ENCODE measurements around the gene DPM3. TPM values are rescaled to one million over a fixed set of nuclear protein-coding genes. Genes with fewer than 3 reads are reported as not detected.
"Not testable (repeated sequence)": the region's sequence is repeated elsewhere in the genome, so short reads cannot be mapped to it uniquely, and the experiment has no call there.

The DPM3 gene
- total and polyA plus RNA-seq, 4 donors, result 16.2 to 47.2 (median 44.2) TPM

- 100% methylated on average over 3 of the region's 6 CpGs for WGBS (ENCODE audit: insufficient coverage)
- not testable (repeated sequence) for H3K9me3 ChIP-seq (ENCODE audit: control insufficient read depth, insufficient read depth, low read length); H3K27me3 ChIP-seq (ENCODE audit: control insufficient read depth, insufficient read depth, low read length); H3K27ac ChIP-seq (ENCODE audit: low read depth, low read length); H3K36me3 ChIP-seq (ENCODE audit: control insufficient read depth, insufficient read depth, low read length); DNase-seq (ENCODE audit: low read depth in 4 of 6, low spot score in 6 of 6); H3K4me3 ChIP-seq (ENCODE audit: low read depth, low read length)
- peaks cover 20% of the 10 kb centered on the region for H3K4me1 ChIP-seq (ENCODE audit: control insufficient read depth, insufficient read depth, low read length)
Measured at GRCh38 chr1:155162631-155163030, 22.3 kb upstream of the DPM3 start.

- Histone ChIP-seq H3K4me1 (ENCODE audit: control insufficient read depth, insufficient read depth, low read length) (no peaks in the 10 kb centered on the region), H3K27me3 (ENCODE audit: control insufficient read depth, insufficient read depth, low read length) (no peaks in the 10 kb centered on the region), H3K36me3 (ENCODE audit: control insufficient read depth, insufficient read depth, low read length) (no peaks in the 10 kb centered on the region), H3K9me3 (ENCODE audit: control insufficient read depth, insufficient read depth, low read length) (no peaks in the 10 kb centered on the region), H3K4me3 (ENCODE audit: low read depth, low read length) (no peak overlapping the region), H3K27ac (ENCODE audit: low read depth, low read length) (no peak overlapping the region)
- no peak for DNase-seq (ENCODE audit: low read depth in 4 of 6, low spot score in 6 of 6)
- WGBS (ENCODE audit: insufficient coverage), result 76% methylated on average over 6 of the region's 8 CpGs
Measured at GRCh38 chr1:155160128-155160527, 19.8 kb upstream of the DPM3 start.

- no peak for DNase-seq (ENCODE audit: low read depth in 4 of 6, low spot score in 6 of 6)
- 57% methylated on average over 1 of the region's 1 CpG for WGBS (ENCODE audit: insufficient coverage)
Measured at GRCh38 chr1:155158991-155159390, 18.7 kb upstream of the DPM3 start.

GRCh38 chr1:155155996-155156643, 15.8 kb upstream of the DPM3 start:
- DNase-seq (ENCODE audit: low read depth in 4 of 6, low spot score in 6 of 6); H3K4me1 ChIP-seq (ENCODE audit: control insufficient read depth, insufficient read depth, low read length); H3K4me3 ChIP-seq (ENCODE audit: low read depth, low read length); H3K27ac ChIP-seq (ENCODE audit: low read depth, low read length); H3K9me3 ChIP-seq (ENCODE audit: control insufficient read depth, insufficient read depth, low read length); H3K27me3 ChIP-seq (ENCODE audit: control insufficient read depth, insufficient read depth, low read length); H3K36me3 ChIP-seq (ENCODE audit: control insufficient read depth, insufficient read depth, low read length): not testable (repeated sequence)
- no CpG with 5 or more reads among the region's 3 CpGs for WGBS (ENCODE audit: insufficient coverage)

More at GRCh38 chr1:155158991-155159390, 18.7 kb upstream of the DPM3 start:
- H3K9me3 ChIP-seq (ENCODE audit: control insufficient read depth, insufficient read depth, low read length), result no peaks in the 10 kb centered on the region
- H3K4me1 ChIP-seq (ENCODE audit: control insufficient read depth, insufficient read depth, low read length), result no peaks in the 10 kb centered on the region
- no peaks in the 10 kb centered on the region for H3K27me3 ChIP-seq (ENCODE audit: control insufficient read depth, insufficient read depth, low read length)
- no peaks in the 10 kb centered on the region for H3K36me3 ChIP-seq (ENCODE audit: control insufficient read depth, insufficient read depth, low read length)
- no peak overlapping the region for H3K4me3 ChIP-seq (ENCODE audit: low read depth, low read length)
- H3K27ac ChIP-seq (ENCODE audit: low read depth, low read length), result no peak overlapping the region

GRCh38 chr1:155145491-155145890, 5.2 kb upstream of the DPM3 start:
- H3K9me3 ChIP-seq (ENCODE audit: control insufficient read depth, insufficient read depth, low read length), result no peaks in the 10 kb centered on the region
- H3K36me3 ChIP-seq (ENCODE audit: control insufficient read depth, insufficient read depth, low read length), result no peaks in the 10 kb centered on the region
- no peak overlapping the region for H3K4me3 ChIP-seq (ENCODE audit: low read depth, low read length)
- WGBS (ENCODE audit: insufficient coverage), result no CpG with 5 or more reads among the region's 3 CpGs
- H3K4me1 ChIP-seq (ENCODE audit: control insufficient read depth, insufficient read depth, low read length), result peaks cover 5% of the 10 kb centered on the region
- no peak for DNase-seq (ENCODE audit: low read depth in 4 of 6, low spot score in 6 of 6)
- H3K27ac ChIP-seq (ENCODE audit: low read depth, low read length), result no peak overlapping the region
- H3K27me3 ChIP-seq (ENCODE audit: control insufficient read depth, insufficient read depth, low read length), result peaks cover 2% of the 10 kb centered on the region

GRCh38 chr1:155141749-155142148, 1.4 kb upstream of the DPM3 start:
- peaks cover 2% of the 10 kb centered on the region for H3K27me3 ChIP-seq (ENCODE audit: control insufficient read depth, insufficient read depth, low read length)
- H3K4me1 ChIP-seq (ENCODE audit: control insufficient read depth, insufficient read depth, low read length), result peaks cover 29% of the 10 kb centered on the region
- peaks cover 20% of the 10 kb centered on the region for H3K36me3 ChIP-seq (ENCODE audit: control insufficient read depth, insufficient read depth, low read length)
- no peak overlapping the region for H3K27ac ChIP-seq (ENCODE audit: low read depth, low read length)
- 94% methylated on average over 3 of the region's 7 CpGs for WGBS (ENCODE audit: insufficient coverage)
- DNase-seq (ENCODE audit: low read depth in 4 of 6, low spot score in 6 of 6), result no peak
- H3K9me3 ChIP-seq (ENCODE audit: control insufficient read depth, insufficient read depth, low read length), result no peaks in the 10 kb centered on the region
- no peak overlapping the region for H3K4me3 ChIP-seq (ENCODE audit: low read depth, low read length)

- H3K4me1 ChIP-seq (ENCODE audit: control insufficient read depth, insufficient read depth, low read length), result peaks cover 31% of the 10 kb centered on the region
- WGBS (ENCODE audit: insufficient coverage), result 3% methylated on average over 7 of the region's 11 CpGs
- H3K27me3 ChIP-seq (ENCODE audit: control insufficient read depth, insufficient read depth, low read length), result no peaks in the 10 kb centered on the region
- H3K36me3 ChIP-seq (ENCODE audit: control insufficient read depth, insufficient read depth, low read length), result peaks cover 20% of the 10 kb centered on the region
- no peak overlapping the region for H3K27ac ChIP-seq (ENCODE audit: low read depth, low read length)
- peak overlapping the region; percentile 91 for H3K4me3 ChIP-seq (ENCODE audit: low read depth, low read length)
- H3K9me3 ChIP-seq (ENCODE audit: control insufficient read depth, insufficient read depth, low read length), result no peaks in the 10 kb centered on the region
- DNase-seq (ENCODE audit: low read depth in 4 of 6, low spot score in 6 of 6), result no peak
Measured at GRCh38 chr1:155140630-155140953, 261 bp upstream of the DPM3 start.

GRCh38 chr1:155137154-155137949, 3.0 kb downstream of the DPM3 start:
- WGBS (ENCODE audit: insufficient coverage), result 76% methylated on average over 2 of the region's 6 CpGs
- Histone ChIP-seq H3K36me3 (ENCODE audit: control insufficient read depth, insufficient read depth, low read length) (peaks cover 24% of the 10 kb centered on the region), H3K4me1 (ENCODE audit: control insufficient read depth, insufficient read depth, low read length) (peaks cover 47% of the 10 kb centered on the region), H3K4me3 (ENCODE audit: low read depth, low read length) (no peak overlapping the region), H3K9me3 (ENCODE audit: control insufficient read depth, insufficient read depth, low read length) (no peaks in the 10 kb centered on the region), H3K27ac (ENCODE audit: low read depth, low read length) (peak overlapping the region; percentile 42), H3K27me3 (ENCODE audit: control insufficient read depth, insufficient read depth, low read length) (no peaks in the 10 kb centered on the region)
- DNase-seq (ENCODE audit: low read depth in 4 of 6, low spot score in 6 of 6), result no peak

GRCh38 chr1:155136748-155137147, 3.6 kb downstream of the DPM3 start:
- H3K36me3 ChIP-seq (ENCODE audit: control insufficient read depth, insufficient read depth, low read length), result peaks cover 24% of the 10 kb centered on the region
- H3K4me1 ChIP-seq (ENCODE audit: control insufficient read depth, insufficient read depth, low read length), result peaks cover 47% of the 10 kb centered on the region
- no peaks in the 10 kb centered on the region for H3K9me3 ChIP-seq (ENCODE audit: control insufficient read depth, insufficient read depth, low read length)
- no peaks in the 10 kb centered on the region for H3K27me3 ChIP-seq (ENCODE audit: control insufficient read depth, insufficient read depth, low read length)
- H3K4me3 ChIP-seq (ENCODE audit: low read depth, low read length), result peak overlapping the region; percentile 95
- peak in 2 of 6 donors; percentile 32 to 52 for DNase-seq (ENCODE audit: low read depth in 4 of 6, low spot score in 6 of 6)
- peak overlapping the region; percentile 42 for H3K27ac ChIP-seq (ENCODE audit: low read depth, low read length)
- 34% methylated on average over 6 of the region's 6 CpGs for WGBS (ENCODE audit: insufficient coverage)
